NCI-H774 (cell line): ENCODE measurements around the gene MDM4.
"Not testable (repeated sequence)": the region's sequence is repeated elsewhere in the genome, so short reads cannot be mapped to it uniquely, and the experiment has no call there.

Source experiments
- DNase-seq: peaks from one replicate; lab custom pipeline; 2025; lab: John Stamatoyannopoulos, UW

Gene MDM4

DNA sequence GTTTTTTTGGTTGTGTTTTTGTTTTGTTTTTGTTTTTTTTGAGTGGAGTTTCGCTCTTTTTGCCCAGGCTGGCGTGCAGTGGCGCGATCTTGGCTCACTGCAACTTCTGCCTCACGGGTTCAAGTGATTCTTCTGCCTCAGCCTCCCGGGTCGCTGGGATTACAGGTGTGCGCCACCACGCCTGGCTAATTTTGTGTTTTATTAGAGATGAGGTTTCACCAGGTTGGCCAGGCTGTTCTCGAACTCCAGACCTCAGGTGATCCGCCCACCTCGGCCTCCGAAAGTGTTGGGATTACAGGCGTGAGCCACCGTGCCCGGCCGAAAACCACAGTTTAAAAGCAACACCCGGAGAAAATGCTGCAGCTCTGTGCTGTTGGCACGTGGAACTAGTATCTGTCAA, 1.2 kb downstream of the MDM4 start:
- not testable (repeated sequence) for DNase-seq

DNA sequence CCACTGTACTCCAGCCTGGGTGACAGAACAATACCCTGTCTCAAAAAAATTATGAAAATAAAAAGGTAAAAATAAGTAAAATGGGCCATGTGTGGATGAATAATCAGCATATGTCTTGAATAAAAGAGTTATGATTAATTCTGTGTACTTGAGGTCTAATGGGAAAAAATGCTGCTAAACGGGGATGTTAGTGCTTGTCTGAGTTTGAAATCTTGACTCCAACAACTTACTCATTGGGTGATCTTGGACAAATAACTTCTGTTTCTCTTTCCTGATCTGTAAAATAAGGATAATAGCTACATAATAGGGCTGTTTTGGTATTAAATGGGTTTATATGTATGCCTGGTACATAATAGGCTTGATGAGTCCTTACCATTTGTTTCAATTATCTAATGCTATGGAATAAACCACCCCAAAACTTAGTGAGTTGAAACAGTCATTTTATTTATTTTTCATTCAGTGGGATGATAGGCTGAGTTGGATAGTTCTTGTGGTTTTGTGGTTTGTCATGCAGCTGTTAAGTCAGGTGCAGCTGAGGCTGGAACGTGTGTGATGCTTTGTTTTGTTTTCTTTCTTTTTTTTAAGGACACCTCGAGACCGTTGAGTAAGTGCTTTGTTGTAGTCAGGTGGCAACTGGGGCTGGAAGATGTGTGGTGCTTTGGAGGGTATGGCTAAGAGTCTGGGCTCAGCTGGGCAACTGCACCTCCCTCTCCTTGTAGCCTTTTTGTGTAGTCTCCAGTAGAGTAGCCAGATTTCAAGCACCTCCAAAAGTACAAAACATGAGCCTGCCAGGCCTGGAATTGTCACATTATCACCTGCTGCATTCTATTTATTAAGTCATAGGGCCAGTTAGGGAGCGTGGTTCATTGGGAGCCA, 4.9 kb downstream of the MDM4 start:
- DNase-seq = peak; percentile 29

DNA sequence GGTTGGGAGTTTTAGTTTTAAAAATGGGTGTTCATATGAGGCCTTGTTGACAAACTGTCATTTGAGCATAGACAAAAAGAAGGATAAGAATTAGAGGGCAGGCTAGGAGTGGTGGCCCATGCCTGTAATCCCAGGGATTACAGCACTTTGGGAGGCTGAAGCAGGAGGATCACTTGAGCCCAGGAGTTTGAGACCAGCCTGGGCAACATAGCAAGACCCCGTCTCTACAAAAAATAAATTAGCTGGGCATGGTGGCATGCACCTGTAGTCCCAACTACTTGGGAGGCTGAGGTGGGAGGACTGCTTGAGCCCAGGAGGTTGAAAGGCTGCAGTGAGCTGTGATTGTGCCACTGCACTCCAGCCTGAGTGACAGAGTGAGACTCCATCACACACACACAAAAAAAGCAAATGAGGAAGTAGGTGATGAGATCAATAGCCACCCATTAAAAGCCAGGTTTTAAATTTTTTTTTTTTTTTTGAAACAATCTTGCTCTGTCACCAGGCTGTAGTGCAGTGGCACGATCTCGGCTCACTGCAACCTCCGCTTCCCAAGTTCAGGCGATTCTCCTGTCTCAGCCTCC, 5.8 kb downstream of the MDM4 start:
- not testable (repeated sequence) for DNase-seq

DNA sequence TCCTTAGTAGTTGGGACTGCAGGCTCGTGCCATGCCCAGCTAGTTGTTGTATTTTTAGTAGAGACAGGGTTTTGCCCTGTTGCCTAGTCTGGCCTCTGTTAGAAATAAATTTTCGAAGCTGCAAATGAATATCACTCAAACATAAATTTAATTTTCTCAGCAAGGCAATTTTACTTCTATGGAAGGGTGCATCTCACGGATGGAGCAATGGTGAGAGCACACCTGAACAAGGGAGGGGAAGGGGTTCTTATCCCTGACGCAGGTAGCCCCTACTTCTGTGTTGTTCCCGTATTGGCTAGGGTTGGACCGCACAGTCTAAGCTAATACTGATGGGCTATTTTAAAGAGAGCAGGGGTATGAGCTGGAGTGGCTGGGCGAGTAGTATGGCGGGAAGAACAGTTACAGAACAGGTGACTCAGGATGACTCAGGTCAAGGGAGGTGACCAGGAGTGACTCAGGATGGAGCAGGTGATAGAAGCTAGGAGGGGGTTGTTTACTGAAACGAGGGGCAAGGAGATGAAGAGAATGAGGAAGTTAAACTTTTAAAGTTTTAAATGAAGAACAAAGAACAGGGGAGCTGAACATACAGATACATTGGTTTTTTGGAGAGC, 7.5 kb downstream of the MDM4 start:
- no peak for DNase-seq

DNA sequence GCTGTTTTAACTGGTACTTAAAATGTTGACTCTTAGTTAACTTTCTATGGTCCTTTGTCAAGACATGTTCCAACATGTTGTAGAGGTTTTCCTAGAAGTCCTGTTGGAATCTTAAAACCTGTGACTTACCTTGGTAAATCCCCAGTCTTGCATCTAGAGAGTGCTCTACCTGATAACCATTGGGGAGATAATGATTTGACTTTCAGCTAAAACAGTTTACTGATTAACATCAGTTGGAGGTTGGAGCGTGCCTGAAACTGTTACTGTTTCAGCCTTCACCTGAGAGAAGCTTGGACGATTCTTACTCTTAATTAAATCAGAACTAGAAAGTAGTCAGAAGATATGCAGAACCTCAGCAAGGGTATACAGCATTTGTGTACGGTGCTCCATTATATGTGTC, 8.8 kb downstream of the MDM4 start:
- no peak for DNase-seq

DNA sequence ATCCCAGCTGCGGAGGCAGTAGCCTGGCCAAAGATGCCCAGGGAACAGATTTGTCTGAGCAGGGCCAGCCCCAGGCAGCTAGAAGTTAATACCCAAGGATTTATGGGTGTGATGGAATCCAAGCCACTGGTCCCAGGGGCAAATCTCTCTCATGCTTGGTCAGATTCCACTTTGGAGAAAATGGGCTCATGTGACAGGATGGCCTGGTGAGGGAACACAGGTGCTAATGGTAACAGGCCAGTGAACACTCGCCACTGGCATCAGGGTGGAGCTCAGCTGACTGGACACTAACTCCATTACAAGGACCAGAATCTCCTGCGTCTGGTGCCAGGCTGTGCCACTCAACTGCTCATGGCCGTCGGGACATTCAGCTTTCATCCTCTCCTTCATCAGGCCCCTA, 12.0 kb downstream of the MDM4 start:
- DNase-seq = no peak

DNA sequence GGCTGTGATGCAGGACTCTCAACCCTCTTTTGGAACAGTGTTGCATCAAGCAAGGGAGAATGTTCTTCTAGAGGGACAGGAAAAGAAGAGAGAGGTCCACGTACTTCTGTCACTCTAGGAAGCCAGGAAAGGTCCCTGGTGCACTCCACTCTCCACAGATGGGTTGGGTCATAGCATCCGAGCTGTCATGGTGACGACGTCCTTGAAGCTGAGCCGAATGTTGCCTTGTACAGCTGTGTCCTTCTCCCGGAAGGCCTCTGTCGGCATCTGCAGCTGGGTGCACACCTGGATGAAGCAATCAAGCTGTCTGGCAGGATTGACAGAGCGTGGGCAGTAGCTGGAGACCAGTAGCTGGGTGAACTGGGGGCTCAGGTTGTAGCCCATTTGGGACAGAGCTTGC, 12.5 kb downstream of the MDM4 start:
- no peak for DNase-seq

DNA sequence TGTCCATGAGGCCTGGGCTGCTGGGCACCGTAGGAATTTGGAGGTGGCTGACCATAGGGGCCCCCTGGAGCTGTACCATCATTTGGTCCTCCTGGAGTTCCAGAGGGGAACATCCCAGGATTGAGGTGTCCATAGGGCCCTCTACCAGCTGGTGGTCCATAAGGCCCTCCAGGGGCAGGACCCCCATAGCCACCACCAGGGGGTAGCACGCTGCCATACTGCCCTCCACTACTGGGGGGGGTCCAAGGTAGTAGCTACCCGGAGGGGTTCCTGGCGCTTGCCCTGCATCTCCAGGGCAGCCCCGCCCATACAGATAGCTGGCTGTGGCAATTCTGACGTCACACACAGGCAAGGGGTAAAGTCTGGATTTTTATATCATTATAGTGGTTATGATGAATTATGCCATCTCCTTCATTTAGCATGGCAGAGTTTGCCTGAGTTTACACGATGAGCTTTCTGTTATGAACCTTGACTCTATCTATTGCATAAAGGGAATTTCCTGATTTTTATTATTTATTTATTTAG, 13.2 kb downstream of the MDM4 start:
- DNase-seq = no peak

DNA sequence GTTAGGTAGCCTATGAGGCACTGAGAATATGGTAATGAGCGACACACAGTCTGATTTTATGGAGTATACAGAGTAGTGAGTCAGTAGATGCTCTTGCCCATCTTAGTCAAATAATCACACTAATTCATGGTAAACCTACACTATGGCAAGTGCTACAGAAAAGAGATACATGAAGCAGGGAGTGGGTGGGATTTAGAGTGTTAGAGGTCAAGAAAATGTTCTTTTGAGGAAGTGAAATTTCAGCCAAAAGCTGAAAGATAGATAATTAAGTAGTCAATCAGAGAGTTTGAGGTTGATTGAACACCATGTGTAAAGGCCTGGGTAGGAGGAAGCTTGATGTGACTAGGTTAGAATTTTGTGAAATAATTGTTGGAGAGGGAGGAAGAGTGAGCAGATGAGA, 14.7 kb downstream of the MDM4 start:
- DNase-seq = no peak

DNA sequence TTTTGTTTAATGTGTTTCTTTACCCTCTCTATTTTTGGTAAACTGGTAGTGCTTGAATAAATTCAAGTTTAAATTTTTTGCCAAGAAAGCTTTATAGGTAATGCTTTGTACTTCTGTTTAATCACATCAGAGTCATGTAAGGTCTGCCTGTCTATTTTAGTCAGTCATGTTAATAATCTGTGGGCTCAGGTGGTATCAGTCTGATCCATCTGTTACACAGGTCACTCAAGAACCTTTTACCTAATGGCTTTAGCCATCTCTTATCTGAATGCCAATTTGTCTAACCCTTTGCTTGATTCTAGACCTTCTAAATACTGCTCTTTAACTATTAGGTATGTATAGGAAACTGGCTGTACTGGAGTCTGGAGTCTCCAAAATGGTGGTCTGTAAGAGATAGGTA, 16.6 kb downstream of the MDM4 start:
- DNase-seq = no peak

DNA sequence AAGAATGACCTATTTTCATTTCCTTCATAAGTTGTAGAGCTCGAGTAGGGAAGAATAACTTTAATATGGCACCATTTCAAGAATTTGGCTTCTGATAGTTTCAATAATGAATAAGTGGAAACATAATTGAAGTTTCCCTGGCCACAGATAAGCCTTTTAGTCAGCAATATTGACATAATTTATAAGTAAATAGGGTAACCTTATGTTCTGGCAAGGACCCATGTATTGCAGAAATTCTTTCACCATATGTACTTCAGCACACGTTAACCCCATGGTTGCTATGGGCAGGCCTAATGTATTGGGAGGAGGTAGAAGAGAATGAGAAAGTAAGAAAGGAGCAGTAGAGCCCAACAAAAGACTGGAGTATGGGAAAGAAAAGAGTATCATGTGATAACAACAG, 25.4 kb downstream of the MDM4 start:
- DNase-seq = no peak

DNA sequence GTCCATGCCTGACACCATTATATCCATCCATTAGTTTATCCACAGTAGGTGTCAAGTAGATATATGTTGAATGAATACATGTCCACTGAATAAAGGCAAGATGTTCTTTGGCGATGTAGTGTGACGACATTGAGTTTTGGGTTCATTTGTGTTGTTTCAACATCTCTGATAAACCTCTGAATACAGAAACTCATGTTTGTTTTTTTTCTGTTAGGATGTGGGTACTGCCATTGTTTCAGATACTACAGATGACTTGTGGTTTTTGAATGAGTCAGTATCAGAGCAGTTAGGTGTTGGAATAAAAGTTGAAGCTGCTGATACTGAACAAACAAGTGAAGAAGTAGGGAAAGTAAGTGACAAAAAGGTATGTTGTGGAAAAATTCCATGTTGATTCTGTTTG, 28.1 kb downstream of the MDM4 start:
- no peak for DNase-seq

DNA sequence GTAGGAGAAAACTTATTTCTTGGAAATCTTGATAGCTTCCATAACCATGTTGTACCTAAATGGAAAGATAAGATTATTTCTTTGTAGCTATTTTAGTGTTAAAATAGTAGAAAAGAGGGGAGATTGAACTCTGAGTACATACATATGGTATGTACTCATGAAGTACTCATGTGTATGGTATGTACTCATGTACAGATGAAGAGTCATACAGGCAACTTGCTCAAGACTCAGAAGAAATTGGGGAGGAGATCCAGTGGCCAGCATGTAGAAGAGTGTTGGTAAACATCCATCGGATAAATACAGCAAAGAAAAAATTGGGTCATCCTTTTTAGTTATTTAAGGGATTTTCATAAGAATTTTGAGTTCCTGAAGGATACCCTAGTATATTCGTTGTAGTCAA, 29.0 kb downstream of the MDM4 start:
- DNase-seq = no peak

DNA sequence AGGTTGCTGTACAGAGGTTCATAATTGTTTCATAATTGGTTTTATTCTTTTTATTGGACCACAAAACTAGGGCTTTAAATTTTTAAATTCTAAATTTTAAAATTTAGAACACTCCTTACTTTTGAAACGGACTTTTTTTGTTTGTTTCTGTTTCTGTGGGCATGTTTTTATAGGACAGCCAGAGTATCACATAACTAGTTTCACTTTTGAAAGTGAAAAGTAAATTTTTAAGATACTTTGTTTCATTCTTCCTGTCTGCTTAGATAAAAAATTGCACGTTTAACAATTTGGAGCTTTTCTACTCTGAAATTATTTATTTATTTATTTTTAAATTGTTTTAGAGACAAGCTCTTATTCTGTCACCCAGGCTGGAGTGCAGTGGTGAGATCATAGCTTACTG, 29.7 kb downstream of the MDM4 start:
- no peak for DNase-seq

DNA sequence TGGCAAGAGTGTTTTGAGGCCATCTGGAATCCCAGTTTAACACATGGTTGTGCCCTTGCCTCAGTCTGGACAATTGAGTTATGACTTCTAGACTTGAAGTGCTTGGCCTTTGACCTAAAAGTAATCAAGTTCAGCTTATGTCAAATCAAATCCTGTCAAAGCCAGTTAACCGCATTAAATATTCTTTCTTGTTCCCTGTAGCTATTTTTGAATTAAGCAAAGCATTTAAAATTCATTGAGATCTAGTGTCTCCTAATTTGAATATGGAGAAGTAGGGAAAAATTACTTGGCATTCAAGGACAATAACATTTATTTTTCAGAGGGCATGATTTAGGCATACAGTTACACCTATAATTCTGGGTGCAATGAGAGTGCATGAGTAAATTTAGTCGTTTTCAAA, 32.1 kb downstream of the MDM4 start:
- DNase-seq = no peak

DNA sequence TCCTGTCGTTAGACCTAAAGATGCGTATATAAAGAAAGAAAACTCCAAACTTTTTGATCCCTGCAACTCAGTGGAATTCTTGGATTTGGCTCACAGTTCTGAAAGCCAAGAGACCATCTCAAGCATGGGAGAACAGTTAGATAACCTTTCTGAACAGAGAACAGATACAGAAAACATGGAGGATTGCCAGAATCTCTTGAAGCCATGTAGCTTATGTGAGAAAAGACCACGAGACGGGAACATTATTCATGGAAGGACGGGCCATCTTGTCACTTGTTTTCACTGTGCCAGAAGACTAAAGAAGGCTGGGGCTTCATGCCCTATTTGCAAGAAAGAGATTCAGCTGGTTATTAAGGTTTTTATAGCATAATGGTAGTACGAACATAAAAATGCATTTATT, 33.1 kb downstream of the MDM4 start:
- DNase-seq = no peak

DNA sequence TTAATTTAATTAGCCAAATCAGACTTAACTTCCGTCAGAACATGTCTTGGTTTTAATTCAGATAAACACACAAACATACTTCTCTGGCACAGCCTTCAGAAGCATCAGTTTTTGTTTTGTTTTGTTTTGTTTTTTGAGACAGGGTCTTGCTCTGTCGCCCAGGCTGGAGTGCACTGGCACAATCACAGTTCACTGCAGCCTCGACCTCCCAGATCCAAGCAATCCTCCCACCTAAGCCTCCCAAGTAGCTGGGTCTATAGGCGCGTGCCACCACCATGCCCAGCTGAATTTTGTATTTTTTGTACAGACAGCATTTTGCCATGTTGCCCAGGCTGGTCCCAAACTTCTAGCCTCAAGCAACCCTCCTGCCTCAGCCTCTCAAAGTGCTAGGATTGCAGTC, 34.7 kb downstream of the MDM4 start:
- DNase-seq = no peak

DNA sequence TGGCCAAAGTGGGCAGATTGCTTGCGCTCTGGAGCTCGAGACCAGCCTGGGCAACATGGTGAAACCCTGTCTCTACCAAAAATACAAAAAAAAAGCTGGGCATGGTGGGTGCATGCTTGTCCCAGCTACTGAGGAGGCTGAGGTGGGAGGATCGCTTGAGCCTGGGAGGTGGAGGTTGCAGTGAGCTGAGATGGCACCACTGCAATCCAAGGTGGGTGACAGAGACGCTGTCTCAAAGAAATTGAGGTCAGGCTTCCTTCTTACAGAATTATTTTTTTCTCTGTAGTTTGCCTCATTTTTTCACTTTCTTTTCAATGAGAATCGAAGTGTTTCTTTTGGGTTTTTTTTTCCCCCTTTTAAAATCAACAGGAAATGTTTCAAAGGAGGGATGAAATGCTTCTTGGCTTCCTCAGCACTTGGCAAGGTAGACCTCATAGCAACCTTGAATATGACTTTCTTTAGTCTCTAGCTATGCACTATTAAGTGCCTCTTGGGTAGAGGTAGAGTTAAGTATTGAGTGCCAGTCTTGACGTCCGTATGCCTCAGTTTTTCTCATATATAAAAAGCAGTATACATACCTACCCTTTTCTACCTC, 40.3 kb downstream of the MDM4 start:
- no peak for DNase-seq

DNA sequence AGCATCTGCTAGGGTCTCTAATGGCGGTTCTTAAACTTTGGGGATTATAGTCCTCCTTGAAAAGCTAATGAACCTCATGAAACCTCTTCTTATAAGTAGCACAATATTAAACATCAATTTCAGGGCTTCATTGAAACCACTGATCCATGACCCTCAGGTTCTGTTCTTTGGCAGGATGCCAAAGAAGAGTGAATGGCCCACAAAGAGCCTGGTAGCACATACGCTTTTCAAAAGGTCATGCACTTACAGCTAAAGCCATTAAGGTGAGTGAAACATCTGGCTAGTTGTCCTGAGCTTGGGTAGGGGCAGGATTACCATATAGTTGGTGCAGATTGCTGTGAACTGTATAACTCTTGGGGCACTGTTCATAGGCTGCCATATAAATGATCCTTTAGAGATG, 42.3 kb downstream of the MDM4 start:
- DNase-seq = peak; percentile 47

DNA sequence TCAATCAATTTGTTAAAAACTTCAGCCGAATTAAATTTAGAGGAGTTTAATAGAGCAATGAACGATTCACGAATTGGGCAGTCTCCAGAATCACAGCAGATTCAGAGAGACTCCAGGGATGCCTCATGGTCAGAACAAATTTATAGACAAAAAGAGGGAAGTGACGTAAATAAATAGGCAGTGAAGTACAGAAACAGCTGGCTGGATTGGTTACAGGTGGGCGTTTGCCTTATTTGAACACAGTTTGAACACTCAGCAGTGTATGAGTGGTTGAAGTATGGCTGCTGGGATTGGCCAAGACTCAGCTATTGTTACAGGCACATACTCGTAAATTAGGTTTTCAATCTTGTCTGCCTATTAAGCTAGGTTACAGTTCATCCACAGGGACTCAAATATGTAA, 43.8 kb downstream of the MDM4 start:
- DNase-seq = not testable (repeated sequence)

DNA sequence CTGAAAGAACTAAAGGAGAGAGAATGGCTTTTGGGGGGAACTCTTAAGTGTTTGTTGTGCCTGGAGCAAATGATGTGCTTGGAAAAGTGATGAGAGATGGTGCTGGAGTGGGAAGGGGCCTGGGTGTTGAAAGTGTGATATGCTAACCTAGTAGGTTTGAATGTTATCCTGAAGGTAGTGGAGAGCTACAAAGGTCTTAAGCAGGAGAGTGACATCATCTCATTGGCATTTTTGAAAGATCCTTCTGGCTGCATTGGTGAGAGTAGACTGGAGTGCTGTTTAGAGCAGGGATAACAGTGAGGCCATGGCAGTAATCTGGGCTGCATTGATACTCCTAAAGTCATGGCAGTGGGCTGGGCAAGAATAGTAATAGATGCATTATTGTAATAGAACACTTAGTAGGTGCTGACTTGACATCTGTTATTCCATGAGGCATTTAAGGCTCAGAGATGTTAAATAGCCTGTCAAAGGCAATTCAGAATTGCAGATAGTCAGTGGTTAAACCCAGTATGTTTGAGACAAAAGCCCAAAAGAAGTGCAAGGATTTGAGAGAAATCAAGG, 44.5 kb downstream of the MDM4 start:
- no peak for DNase-seq
